Measurements from ENCODE around the gene BEND5. TPM values are rescaled to one million over a fixed set of nuclear protein-coding genes. Genes with fewer than 3 reads are reported as not detected.

Gene BEND5
- total RNA-seq, 1 donor from 2014 or later, result 10.6 TPM

- no peak for TF ChIP-seq CTCF (conservative IDR thresholded peaks at IDR 0.05)
- DNase-seq (ENCODE audit: extremely low spot score, unreplicated experiment), result no peak
- Mint-ChIP-seq H3K27ac (no peak overlapping the region), H3K4me3 (no peak overlapping the region), H3K27me3 (peaks cover 7% of the 10 kb centered on the region), H3K4me1 (ENCODE audit: unreplicated experiment) (no peaks in the 10 kb centered on the region), H3K36me3 (no peaks in the 10 kb centered on the region), H3K9me3 (peaks cover 5% of the 10 kb centered on the region)
Measured at GRCh38 chr1:48808496-48808895, 31.8 kb upstream of the BEND5 start.

- H3K9me3 Mint-ChIP-seq, result peaks cover 5% of the 10 kb centered on the region
- no peak for DNase-seq (ENCODE audit: extremely low spot score, unreplicated experiment)
- no peaks in the 10 kb centered on the region for H3K36me3 Mint-ChIP-seq
- TF ChIP-seq CTCF (conservative IDR thresholded peaks at IDR 0.05), result no peak
- no peaks in the 10 kb centered on the region for H3K4me1 Mint-ChIP-seq (ENCODE audit: unreplicated experiment)
- H3K27ac Mint-ChIP-seq, result no peak overlapping the region
- H3K4me3 Mint-ChIP-seq, result no peak overlapping the region
- H3K27me3 Mint-ChIP-seq, result peaks cover 4% of the 10 kb centered on the region
Measured at GRCh38 chr1:48807554-48808260, 31.0 kb upstream of the BEND5 start.

DNA sequence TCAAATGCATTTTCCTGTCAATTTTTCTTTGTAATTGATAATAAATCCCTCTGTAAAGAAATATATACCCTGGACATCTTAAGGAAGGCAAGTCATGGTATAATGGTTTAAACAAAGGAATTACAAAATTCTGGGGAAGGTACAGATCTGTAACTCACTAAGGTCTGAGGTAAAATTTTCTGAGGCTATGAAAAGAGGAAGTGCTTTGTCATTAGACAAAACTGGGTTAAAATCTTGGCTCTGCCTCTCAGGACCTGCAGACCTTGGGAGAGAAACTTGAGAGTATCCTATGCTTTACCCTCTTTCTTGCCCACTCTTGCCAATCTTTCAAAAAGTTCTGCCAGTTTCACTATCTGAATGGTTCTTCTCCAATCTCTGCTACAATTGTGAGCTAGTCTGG lies 26.8 kb upstream of the BEND5 start:
- H3K27ac Mint-ChIP-seq, result no peak overlapping the region
- H3K27me3 Mint-ChIP-seq, result peaks cover 28% of the 10 kb centered on the region
- H3K9me3 Mint-ChIP-seq, result no peaks in the 10 kb centered on the region
- no peaks in the 10 kb centered on the region for H3K36me3 Mint-ChIP-seq
- no peak for TF ChIP-seq CTCF (conservative IDR thresholded peaks at IDR 0.05)
- H3K4me1 Mint-ChIP-seq (ENCODE audit: unreplicated experiment), result no peaks in the 10 kb centered on the region
- no peak for DNase-seq (ENCODE audit: extremely low spot score, unreplicated experiment)
- no peak overlapping the region for H3K4me3 Mint-ChIP-seq

DNA sequence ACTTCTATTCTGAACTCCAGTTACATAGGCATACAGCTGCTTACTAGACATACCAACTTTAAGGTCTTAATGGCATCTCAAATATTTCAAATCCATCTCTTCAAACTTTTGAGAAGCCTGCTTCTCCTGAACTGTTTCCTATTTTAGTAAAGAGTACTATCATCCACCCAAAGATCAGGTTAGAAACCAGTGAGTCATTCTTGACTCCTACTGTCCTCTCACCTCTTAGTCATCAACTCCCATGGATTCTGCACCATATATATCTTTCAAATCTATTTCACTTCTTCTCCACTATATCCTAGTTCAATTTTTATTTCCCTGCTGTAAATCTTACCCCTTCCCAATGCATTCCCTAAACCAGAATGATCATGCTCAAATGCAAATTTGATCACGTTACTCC lies 18.1 kb upstream of the BEND5 start:
- peaks cover 4% of the 10 kb centered on the region for H3K4me1 Mint-ChIP-seq (ENCODE audit: unreplicated experiment)
- H3K9me3 Mint-ChIP-seq, result peaks cover 3% of the 10 kb centered on the region
- DNase-seq (ENCODE audit: extremely low spot score, unreplicated experiment), result no peak
- no peak overlapping the region for H3K27ac Mint-ChIP-seq
- TF ChIP-seq CTCF (conservative IDR thresholded peaks at IDR 0.05), result no peak
- H3K27me3 Mint-ChIP-seq, result peaks cover 29% of the 10 kb centered on the region
- H3K36me3 Mint-ChIP-seq, result no peaks in the 10 kb centered on the region
- no peak overlapping the region for H3K4me3 Mint-ChIP-seq

GRCh38 chr1:48793863-48794262 lies 17.2 kb upstream of the BEND5 start:
- H3K27ac Mint-ChIP-seq, result no peak overlapping the region
- peaks cover 4% of the 10 kb centered on the region for H3K9me3 Mint-ChIP-seq
- peaks cover 20% of the 10 kb centered on the region for H3K27me3 Mint-ChIP-seq
- no peak for DNase-seq (ENCODE audit: extremely low spot score, unreplicated experiment)
- no peak overlapping the region for H3K4me3 Mint-ChIP-seq
- no peak for TF ChIP-seq CTCF (conservative IDR thresholded peaks at IDR 0.05)
- H3K4me1 Mint-ChIP-seq (ENCODE audit: unreplicated experiment), result peaks cover 5% of the 10 kb centered on the region
- H3K36me3 Mint-ChIP-seq, result no peaks in the 10 kb centered on the region

Data from type B pancreatic cell (in vitro differentiated cells).